Memory B cell (primary cell): ENCODE results near the gene PTGDR2.
A peak's percentile ranks its signal among the peaks of the same experiment; 100 is the strongest.

Experiments used
- ATAC-seq: fragments of 150-1000 bp; cut with Tn5 transposase; 2 replicates; pipeline ENCODE4 v1.10.0; 2021; ENCODE audit warnings: low read depth, mild to moderate bottlenecking, moderate library complexity
- DNase-seq, 2 donors: peaks; one replicate each; pipeline ENCODE4 v3.0.0; 2022; ENCODE audit warnings: low spot score in 2 of 2
- H3K27ac Mint-ChIP-seq: one replicate; pipeline ENCODE4 v1.8.0; 2022; ENCODE audit warnings: mild to moderate bottlenecking, moderate library complexity, mixed read lengths
- H3K27me3 Mint-ChIP-seq: one replicate; pipeline ENCODE4 v1.8.0; 2022; ENCODE audit warnings: mixed read lengths
- H3K36me3 Mint-ChIP-seq: one replicate; pipeline ENCODE4 v1.8.0; 2022; ENCODE audit warnings: mild to moderate bottlenecking, mixed read lengths
- H3K4me1 Mint-ChIP-seq: one replicate; pipeline ENCODE4 v1.8.0; 2022; ENCODE audit warnings: mixed read lengths
- H3K4me3 Mint-ChIP-seq: one replicate; pipeline ENCODE4 v1.8.0; 2022; ENCODE audit warnings: mild to moderate bottlenecking, moderate library complexity, mixed read lengths
- H3K9me3 Mint-ChIP-seq: one replicate; pipeline ENCODE4 v1.8.0; 2022; ENCODE audit warnings: mixed read lengths

The PTGDR2 gene

GRCh38 chr11:60857378-60858232, 1.9 kb upstream of the PTGDR2 start:
- H3K27ac Mint-ChIP-seq, result no peak overlapping the region
- no peaks in the 10 kb centered on the region for H3K27me3 Mint-ChIP-seq
- H3K9me3 Mint-ChIP-seq, result no peaks in the 10 kb centered on the region
- H3K4me1 Mint-ChIP-seq, result peaks cover 5% of the 10 kb centered on the region
- peaks cover 3% of the 10 kb centered on the region for H3K36me3 Mint-ChIP-seq
- no peak for ATAC-seq
- no peak for DNase-seq
- no peak overlapping the region for H3K4me3 Mint-ChIP-seq

DNA sequence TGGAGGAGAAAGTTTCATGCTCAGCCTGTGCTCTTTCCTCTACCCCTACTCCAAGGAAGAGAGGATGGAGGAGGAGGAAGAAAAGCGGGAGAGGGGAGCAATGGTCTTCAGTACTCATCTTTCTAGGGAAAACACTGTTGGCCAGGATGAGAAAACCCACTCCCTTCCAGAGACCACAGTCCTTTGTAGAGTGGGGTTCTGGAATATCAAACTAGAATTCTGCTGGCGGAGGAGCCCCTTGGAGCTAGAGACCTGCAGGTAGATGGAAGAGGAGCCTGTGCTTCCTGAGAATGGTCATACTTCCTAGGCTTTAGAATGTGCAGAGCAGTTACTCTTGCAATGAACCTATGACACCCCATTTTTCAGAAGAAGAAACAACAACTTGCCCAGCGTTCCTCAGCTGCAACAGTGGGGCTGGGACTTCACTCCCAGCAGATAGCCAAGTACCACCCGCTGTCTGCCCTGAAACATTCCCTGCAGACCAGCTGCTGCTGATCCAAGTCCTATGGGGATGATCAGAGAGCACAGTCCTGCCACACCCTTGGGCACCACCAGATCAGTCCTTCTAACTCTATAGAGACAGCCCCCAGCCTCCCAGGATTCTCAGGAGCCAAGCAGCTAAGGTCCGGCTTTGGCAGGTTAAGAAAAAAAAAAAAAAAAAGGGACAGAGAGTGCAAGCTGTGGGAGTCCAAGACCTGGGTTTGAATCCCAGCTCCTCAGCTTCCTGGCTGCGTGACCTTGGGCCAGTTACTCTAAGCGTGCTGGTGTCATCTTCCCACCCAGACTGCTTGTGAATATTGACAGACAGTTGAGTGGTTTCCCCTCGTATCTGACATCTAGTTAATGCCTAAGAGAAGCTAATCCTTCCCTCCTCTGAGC, 664 bp downstream of the PTGDR2 start:
- Mint-ChIP-seq H3K36me3 (peaks cover 18% of the 10 kb centered on the region), H3K27me3 (no peaks in the 10 kb centered on the region), H3K4me3 (no peak overlapping the region), H3K4me1 (peaks cover 5% of the 10 kb centered on the region), H3K9me3 (no peaks in the 10 kb centered on the region), H3K27ac (no peak overlapping the region)
- DNase-seq (no peak), ATAC-seq (no peak)

- ATAC-seq (no peak), DNase-seq (no peak)
- H3K4me1 Mint-ChIP-seq, result peaks cover 4% of the 10 kb centered on the region
- H3K27ac Mint-ChIP-seq, result no peak overlapping the region
- H3K27me3 Mint-ChIP-seq, result no peaks in the 10 kb centered on the region
- no peak overlapping the region for H3K4me3 Mint-ChIP-seq
- H3K9me3 Mint-ChIP-seq, result no peaks in the 10 kb centered on the region
- peaks cover 22% of the 10 kb centered on the region for H3K36me3 Mint-ChIP-seq
Measured at GRCh38 chr11:60854140-60854846, 1.5 kb downstream of the PTGDR2 start.

GRCh38 chr11:60852982-60853950, 2.5 kb downstream of the PTGDR2 start:
- ATAC-seq (no peak), DNase-seq (no peak)
- H3K27ac Mint-ChIP-seq, result no peak overlapping the region
- H3K27me3 Mint-ChIP-seq, result no peaks in the 10 kb centered on the region
- peaks cover 26% of the 10 kb centered on the region for H3K36me3 Mint-ChIP-seq
- H3K9me3 Mint-ChIP-seq, result no peaks in the 10 kb centered on the region
- no peak overlapping the region for H3K4me3 Mint-ChIP-seq
- peaks cover 4% of the 10 kb centered on the region for H3K4me1 Mint-ChIP-seq

- peaks cover 31% of the 10 kb centered on the region for H3K36me3 Mint-ChIP-seq
- H3K4me3 Mint-ChIP-seq, result no peak overlapping the region
- no peak overlapping the region for H3K27ac Mint-ChIP-seq
- ATAC-seq, result no peak
- DNase-seq, result no peak
- no peaks in the 10 kb centered on the region for H3K27me3 Mint-ChIP-seq
- H3K4me1 Mint-ChIP-seq, result peaks cover 4% of the 10 kb centered on the region
- H3K9me3 Mint-ChIP-seq, result no peaks in the 10 kb centered on the region
Measured at GRCh38 chr11:60852117-60852981, 3.4 kb downstream of the PTGDR2 start.

GRCh38 chr11:60851327-60852104, 4.2 kb downstream of the PTGDR2 start:
- no peak overlapping the region for H3K4me3 Mint-ChIP-seq

GRCh38 chr11:60849641-60850520, 5.9 kb downstream of the PTGDR2 start:
- H3K27me3 Mint-ChIP-seq, result no peaks in the 10 kb centered on the region
- DNase-seq (no peak), ATAC-seq (no peak)
- H3K4me1 Mint-ChIP-seq, result peaks cover 9% of the 10 kb centered on the region
- H3K27ac Mint-ChIP-seq, result no peak overlapping the region
- H3K36me3 Mint-ChIP-seq, result peaks cover 37% of the 10 kb centered on the region
- no peak overlapping the region for H3K4me3 Mint-ChIP-seq
- no peaks in the 10 kb centered on the region for H3K9me3 Mint-ChIP-seq

More at GRCh38 chr11:60851327-60852104, 4.2 kb downstream of the PTGDR2 start:
- H3K4me1 Mint-ChIP-seq, result peaks cover 4% of the 10 kb centered on the region
- H3K27me3 Mint-ChIP-seq, result no peaks in the 10 kb centered on the region
- no peaks in the 10 kb centered on the region for H3K9me3 Mint-ChIP-seq
- ATAC-seq (no peak), DNase-seq (no peak)
- H3K27ac Mint-ChIP-seq, result no peak overlapping the region
- peaks cover 34% of the 10 kb centered on the region for H3K36me3 Mint-ChIP-seq

GRCh38 chr11:60848714-60849151, 7.0 kb downstream of the PTGDR2 start:
- no peaks in the 10 kb centered on the region for H3K9me3 Mint-ChIP-seq
- H3K4me1 Mint-ChIP-seq, result peaks cover 20% of the 10 kb centered on the region
- no peaks in the 10 kb centered on the region for H3K27me3 Mint-ChIP-seq
- no peak overlapping the region for H3K4me3 Mint-ChIP-seq
- no peak overlapping the region for H3K27ac Mint-ChIP-seq
- ATAC-seq, result no peak
- peaks cover 38% of the 10 kb centered on the region for H3K36me3 Mint-ChIP-seq
- no peak for DNase-seq

DNA sequence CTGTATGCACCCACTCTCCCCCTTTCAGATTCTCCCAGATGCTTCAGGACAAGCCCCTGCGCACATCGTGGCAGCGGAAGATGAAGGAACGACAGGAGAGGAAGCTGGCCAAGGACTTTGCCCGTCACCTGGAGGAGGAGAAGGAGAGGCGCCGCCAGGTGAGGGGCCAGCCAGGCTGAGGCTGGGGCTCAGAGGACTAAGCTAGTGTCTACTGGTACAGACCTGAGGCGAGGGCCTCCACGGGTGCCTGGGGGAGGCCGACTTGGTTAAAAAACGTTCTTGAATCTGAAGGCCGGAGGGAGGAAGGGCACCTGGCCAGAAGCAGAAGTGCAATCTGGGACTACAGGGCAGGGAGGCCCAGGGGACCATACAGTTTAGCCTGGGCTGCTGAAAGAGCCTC, 7.9 kb downstream of the PTGDR2 start:
- no peaks in the 10 kb centered on the region for H3K27me3 Mint-ChIP-seq
- H3K4me1 Mint-ChIP-seq, result peaks cover 27% of the 10 kb centered on the region
- H3K36me3 Mint-ChIP-seq, result peaks cover 35% of the 10 kb centered on the region
- DNase-seq, result no peak
- no peak overlapping the region for H3K27ac Mint-ChIP-seq
- ATAC-seq, result no peak
- no peaks in the 10 kb centered on the region for H3K9me3 Mint-ChIP-seq
- H3K4me3 Mint-ChIP-seq, result no peak overlapping the region

DNA sequence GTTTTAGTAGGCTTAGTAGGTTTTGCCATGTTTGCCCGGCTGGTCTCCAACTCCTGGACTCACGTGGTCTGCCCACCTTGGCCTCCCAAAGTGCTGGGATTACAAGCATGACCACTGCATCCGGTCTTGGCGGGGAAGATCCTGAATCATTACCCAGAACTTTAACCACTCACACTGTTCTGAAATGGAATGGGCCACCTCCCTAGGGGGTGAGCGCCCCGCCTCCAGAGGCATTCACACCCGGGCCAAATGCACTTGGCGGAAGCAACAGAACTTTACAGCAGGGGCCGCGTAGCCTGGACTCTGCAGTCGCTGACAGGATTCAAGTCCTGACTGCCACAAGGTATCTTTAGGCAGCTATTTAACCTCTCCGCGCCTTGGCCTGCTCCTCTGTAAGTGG, 8.5 kb downstream of the PTGDR2 start:
- H3K4me3 Mint-ChIP-seq, result no peak overlapping the region
- peaks cover 31% of the 10 kb centered on the region for H3K4me1 Mint-ChIP-seq
- no peaks in the 10 kb centered on the region for H3K9me3 Mint-ChIP-seq
- H3K27ac Mint-ChIP-seq, result no peak overlapping the region
- peaks cover 35% of the 10 kb centered on the region for H3K36me3 Mint-ChIP-seq
- H3K27me3 Mint-ChIP-seq, result no peaks in the 10 kb centered on the region
- no peak for ATAC-seq
- DNase-seq, result no peak

GRCh38 chr11:60845338-60845737, 10.4 kb downstream of the PTGDR2 start:
- no peak overlapping the region for H3K4me3 Mint-ChIP-seq
- peak overlapping the region; percentile 13 for H3K27ac Mint-ChIP-seq
- peaks cover 41% of the 10 kb centered on the region for H3K4me1 Mint-ChIP-seq
- no peaks in the 10 kb centered on the region for H3K27me3 Mint-ChIP-seq
- H3K9me3 Mint-ChIP-seq, result no peaks in the 10 kb centered on the region
- peaks cover 20% of the 10 kb centered on the region for H3K36me3 Mint-ChIP-seq
- ATAC-seq (no peak), DNase-seq (no peak)
